Measurements from ENCODE around the gene FAM170A. TPM values are rescaled to one million over a fixed set of nuclear protein-coding genes. Genes with fewer than 3 reads are reported as not detected.

The FAM170A gene, protein sequence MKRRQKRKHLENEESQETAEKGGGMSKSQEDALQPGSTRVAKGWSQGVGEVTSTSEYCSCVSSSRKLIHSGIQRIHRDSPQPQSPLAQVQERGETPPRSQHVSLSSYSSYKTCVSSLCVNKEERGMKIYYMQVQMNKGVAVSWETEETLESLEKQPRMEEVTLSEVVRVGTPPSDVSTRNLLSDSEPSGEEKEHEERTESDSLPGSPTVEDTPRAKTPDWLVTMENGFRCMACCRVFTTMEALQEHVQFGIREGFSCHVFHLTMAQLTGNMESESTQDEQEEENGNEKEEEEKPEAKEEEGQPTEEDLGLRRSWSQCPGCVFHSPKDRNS
- total RNA-seq, result not detected
- polyA plus RNA-seq, result under 1 TPM in 1 of 2 donors, not detected in 1; 0.15 TPM

DNA sequence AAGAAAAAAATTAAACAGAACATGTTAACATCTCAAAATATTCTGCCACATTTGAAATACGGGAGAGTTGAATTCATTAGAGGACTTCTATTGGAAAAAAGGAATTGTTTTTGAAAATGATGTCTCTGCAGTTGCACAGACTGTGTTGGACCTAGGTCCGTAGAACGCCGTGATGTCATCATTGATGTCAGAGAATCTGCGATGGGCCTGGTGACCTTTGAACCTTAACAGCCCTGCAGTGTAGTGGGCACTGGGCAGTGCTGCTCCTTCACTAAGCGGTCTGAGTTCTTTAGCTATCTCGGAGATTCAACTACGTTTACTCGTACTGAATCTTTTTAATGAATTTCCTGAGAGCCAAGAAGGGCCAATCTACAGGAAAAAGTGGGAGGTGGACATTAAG lies at the start of gene FAM170A:
Gene FAM170A (plus strand): TSS at position 220 of the 400 bp plus-strand sequence. CDS start 211 bp downstream, outside the sequence.
- Histone ChIP-seq H3K27ac (no peak within 1 kb of the TSS), H3K27me3 (no peaks in the 10 kb centered on the region), H3K4me3 (no peak within 1 kb of the TSS), H3K9me3 (no peaks in the 10 kb centered on the region), H3K4me1 (no peaks in the 10 kb centered on the region), H3K36me3 (no peaks in the 10 kb centered on the region)
- intact Hi-C loops (cut with DNase I), result no loop called here
- no peak for FAIRE-seq
- no peak for DNase-seq
- TF ChIP-seq, protein P1, sequence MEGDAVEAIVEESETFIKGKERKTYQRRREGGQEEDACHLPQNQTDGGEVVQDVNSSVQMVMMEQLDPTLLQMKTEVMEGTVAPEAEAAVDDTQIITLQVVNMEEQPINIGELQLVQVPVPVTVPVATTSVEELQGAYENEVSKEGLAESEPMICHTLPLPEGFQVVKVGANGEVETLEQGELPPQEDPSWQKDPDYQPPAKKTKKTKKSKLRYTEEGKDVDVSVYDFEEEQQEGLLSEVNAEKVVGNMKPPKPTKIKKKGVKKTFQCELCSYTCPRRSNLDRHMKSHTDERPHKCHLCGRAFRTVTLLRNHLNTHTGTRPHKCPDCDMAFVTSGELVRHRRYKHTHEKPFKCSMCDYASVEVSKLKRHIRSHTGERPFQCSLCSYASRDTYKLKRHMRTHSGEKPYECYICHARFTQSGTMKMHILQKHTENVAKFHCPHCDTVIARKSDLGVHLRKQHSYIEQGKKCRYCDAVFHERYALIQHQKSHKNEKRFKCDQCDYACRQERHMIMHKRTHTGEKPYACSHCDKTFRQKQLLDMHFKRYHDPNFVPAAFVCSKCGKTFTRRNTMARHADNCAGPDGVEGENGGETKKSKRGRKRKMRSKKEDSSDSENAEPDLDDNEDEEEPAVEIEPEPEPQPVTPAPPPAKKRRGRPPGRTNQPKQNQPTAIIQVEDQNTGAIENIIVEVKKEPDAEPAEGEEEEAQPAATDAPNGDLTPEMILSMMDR (IDR thresholded peaks at IDR 0.05), result no peak
- WGBS, 2 donors, result 85 to 90% methylated on average over 9 of the region's 9 CpGs
- ATAC-seq, result no peak

DNA sequence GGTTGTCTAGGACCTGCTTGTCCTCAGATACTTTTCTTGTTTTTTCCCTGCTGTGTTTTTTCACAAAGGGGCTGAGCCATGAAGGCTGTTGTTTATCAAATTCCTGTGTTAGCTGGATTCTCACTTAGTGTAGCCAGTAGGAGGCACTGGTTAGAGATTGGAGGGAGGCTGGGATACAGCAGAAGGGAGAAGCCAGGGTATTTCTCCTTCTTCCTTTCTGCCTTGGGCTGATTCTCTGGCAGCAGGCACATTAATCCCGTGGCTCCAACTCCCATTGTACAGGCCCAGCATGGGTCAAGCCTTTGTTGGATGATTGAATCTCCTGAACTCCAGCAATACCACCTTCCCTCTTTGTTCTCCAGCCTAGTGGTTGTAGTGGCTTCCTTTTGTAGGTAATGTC lies 46.4 kb upstream of the FAM170A start:
- TF ChIP-seq, protein P1 (IDR thresholded peaks at IDR 0.05), result no peak
- no peak overlapping the region for H3K27ac ChIP-seq
- H3K27me3 ChIP-seq, result no peaks in the 10 kb centered on the region
- H3K9me3 ChIP-seq, result no peaks in the 10 kb centered on the region
- intact Hi-C loops (cut with DNase I), result loop anchor here in 2 of 3 donors (10.0 kb wide), 2 partner anchors 152 to 162 kb away; no protein-coding TSS in a partner anchor
- no peaks in the 10 kb centered on the region for H3K4me1 ChIP-seq
- 79 to 80% methylated on average over 1 of the region's 1 CpG for WGBS, 2 donors
- no peak for DNase-seq
- no peak for FAIRE-seq
- H3K4me3 ChIP-seq, result no peak overlapping the region
- H3K36me3 ChIP-seq, result no peaks in the 10 kb centered on the region
- no peak for ATAC-seq

DNA sequence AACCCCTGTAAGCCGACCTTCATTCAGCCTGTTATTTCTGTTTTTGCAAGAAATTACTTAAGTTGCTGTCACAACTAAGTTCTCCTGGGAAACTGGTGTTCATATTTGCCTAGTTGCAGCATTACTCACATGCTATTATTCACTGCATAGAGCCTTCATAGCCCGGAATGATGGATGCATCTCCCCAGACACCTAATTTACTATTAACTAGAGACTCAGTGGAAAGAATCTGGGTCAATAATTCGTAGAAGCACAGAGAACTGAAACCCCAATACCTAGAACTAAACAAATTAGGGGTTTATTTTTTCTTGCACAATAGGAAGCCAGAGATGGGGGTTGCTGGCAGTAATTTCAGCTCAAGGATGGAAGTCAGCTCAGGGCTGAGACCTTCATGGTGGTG lies 45.7 kb upstream of the FAM170A start:
- no peaks in the 10 kb centered on the region for H3K9me3 ChIP-seq
- WGBS, 2 donors, result 44 to 51% methylated on average over 3 of the region's 3 CpGs
- intact Hi-C loops (cut with DNase I), result loop anchor here in 2 of 3 donors (10.0 kb wide), 2 partner anchors 151 to 161 kb away; no protein-coding TSS in a partner anchor
- H3K4me3 ChIP-seq, result no peak overlapping the region
- FAIRE-seq (no peak), ATAC-seq (no peak), DNase-seq (no peak)
- TF ChIP-seq, protein P1 (IDR thresholded peaks at IDR 0.05), result no peak
- no peaks in the 10 kb centered on the region for H3K36me3 ChIP-seq
- no peaks in the 10 kb centered on the region for H3K4me1 ChIP-seq
- H3K27me3 ChIP-seq, result no peaks in the 10 kb centered on the region
- H3K27ac ChIP-seq, result no peak overlapping the region

DNA sequence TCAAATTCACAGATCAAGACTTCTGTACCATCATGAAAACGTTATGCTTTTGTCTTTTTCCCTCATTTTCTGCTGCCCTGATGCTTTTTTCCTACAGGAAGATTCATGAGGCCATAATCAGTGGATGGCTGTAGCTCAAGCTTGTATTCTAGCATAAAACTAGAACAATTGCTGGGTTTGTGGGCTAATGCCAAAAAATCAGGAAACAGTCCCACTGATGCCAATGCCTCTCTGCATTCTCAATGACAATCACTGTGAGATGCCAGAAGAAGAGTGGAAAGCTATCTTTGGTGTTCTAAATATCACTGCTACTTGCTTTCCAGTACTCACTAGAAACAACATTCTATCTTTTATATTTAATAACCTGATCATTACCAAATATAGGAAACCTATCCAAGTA lies 33.3 kb upstream of the FAM170A start:
- H3K9me3 ChIP-seq, result no peaks in the 10 kb centered on the region
- FAIRE-seq (no peak), ATAC-seq (no peak), DNase-seq (no peak)
- TF ChIP-seq, protein P1 (IDR thresholded peaks at IDR 0.05), result no peak
- intact Hi-C loops (cut with DNase I), result no loop called here
- no peaks in the 10 kb centered on the region for H3K4me1 ChIP-seq
- no peaks in the 10 kb centered on the region for H3K27me3 ChIP-seq
- no peak overlapping the region for H3K27ac ChIP-seq
- H3K36me3 ChIP-seq, result no peaks in the 10 kb centered on the region
- 47 to 52% methylated on average over 1 of the region's 1 CpG for WGBS, 2 donors
- H3K4me3 ChIP-seq, result no peak overlapping the region

DNA sequence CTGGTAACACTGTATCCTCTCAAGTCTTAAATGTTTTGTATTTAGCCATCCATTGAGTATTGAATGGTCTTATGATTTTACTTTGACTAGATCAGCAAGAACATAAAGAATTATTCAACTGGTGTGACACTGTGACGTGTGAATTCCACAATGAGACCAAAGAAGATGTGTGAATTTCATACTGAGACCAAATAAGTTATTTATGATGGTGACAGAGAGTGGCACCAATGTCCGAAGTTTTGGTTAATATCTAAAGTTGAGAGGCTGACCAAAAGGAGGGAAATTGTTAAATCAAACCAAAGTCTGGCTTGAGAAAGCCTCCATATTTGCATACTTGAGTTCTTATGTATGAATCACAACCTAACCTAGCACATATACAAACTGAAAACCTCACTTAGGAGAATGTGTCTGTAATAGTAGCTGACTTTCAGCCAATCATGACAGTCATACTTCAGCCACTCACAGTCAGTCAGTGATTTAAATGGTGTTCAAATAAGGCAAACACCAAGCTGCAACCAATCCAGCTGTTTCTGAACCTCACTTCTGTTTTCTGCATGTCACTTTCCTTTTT lies 31.5 kb upstream of the FAM170A start:
- H3K4me3 ChIP-seq, result no peak overlapping the region
- no peak overlapping the region for H3K27ac ChIP-seq
- H3K4me1 ChIP-seq, result no peaks in the 10 kb centered on the region
- no peaks in the 10 kb centered on the region for H3K27me3 ChIP-seq
- FAIRE-seq (no peak), ATAC-seq (no peak), DNase-seq (no peak)
- TF ChIP-seq, protein P1 (IDR thresholded peaks at IDR 0.05), result no peak
- intact Hi-C loops (cut with DNase I), result no loop called here
- H3K9me3 ChIP-seq, result no peaks in the 10 kb centered on the region
- 67 to 77% methylated on average over 2 of the region's 2 CpGs for WGBS, 2 donors
- no peaks in the 10 kb centered on the region for H3K36me3 ChIP-seq
